ENCODE data around the gene NBPF9.
"Not testable (repeated sequence)": the region's sequence is repeated elsewhere in the genome, so short reads cannot be mapped to it uniquely, and the experiment has no call there.

Gene NBPF9, protein sequence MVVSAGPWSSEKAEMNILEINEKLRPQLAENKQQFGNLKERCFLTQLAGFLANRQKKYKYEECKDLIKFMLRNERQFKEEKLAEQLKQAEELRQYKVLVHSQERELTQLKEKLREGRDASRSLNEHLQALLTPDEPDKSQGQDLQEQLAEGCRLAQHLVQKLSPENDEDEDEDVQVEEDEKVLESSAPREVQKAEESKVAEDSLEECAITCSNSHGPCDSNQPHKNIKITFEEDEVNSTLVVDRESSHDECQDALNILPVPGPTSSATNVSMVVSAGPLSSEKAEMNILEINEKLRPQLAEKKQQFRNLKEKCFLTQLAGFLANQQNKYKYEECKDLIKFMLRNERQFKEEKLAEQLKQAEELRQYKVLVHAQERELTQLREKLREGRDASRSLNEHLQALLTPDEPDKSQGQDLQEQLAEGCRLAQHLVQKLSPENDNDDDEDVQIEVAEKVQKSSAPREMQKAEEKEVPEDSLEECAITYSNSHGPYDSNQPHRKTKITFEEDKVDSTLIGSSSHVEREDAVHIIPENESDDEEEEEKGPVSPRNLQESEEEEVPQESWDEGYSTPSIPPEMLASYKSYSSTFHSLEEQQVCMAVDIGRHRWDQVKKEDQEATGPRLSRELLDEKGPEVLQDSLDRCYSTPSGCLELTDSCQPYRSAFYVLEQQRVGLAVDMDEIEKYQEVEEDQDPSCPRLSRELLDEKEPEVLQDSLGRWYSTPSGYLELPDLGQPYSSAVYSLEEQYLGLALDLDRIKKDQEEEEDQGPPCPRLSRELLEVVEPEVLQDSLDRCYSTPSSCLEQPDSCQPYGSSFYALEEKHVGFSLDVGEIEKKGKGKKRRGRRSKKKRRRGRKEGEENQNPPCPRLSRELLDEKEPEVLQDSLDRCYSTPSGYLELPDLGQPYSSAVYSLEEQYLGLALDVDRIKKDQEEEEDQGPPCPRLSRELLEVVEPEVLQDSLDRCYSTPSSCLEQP (N-terminal part only)

DNA sequence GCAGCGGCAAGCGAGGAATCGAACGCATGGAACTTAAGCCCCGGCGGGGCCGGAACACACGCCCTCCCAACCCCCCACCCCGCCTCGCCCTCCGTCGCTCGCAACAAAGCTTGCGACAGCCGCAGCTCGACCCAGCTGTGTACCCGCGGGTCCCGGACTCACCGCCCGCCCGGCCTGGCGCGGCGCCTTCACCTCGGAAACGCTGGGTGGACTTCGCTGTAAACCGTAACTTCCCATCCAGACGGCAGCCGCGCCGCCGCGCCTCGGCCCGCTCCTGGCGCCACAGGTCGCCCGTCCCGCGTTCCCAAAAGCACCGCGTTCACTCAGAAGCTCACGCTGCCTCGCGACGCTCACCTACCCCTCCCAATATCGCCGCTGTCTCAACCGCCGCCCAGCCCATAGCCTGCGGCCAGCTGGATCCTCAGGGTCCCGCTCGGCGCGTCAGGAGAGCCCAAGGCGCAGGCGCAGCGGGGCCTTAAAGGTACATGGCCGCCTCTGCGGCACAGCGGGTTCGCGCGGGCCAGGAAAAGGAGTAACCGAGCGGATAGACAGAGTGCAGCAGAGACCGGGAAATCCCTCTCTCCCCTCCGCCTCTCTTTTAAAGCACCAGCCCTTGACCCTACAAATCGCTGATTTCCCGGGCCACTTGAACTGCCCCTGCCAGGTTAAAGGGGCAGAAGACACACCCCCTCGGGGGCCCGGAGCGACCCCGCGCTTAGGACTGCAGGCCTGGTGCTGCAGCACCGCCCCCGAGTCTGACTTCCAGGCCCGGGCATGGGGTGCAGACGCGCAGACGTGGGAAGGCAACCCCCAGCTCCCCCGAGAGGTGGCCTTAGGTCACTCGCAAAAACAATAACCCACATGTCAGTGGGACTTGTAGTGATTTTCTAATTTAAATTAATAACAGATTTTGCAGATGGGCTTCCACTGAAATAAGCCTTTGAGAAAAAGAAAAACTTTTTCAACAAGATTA lies at the start of gene NBPF9:
Gene NBPF9 (minus strand): TSS at position 443 of the 973 bp plus-strand sequence. CDS start 21,412 bp downstream, outside the sequence.
- DNase-seq = not testable (repeated sequence)

DNA sequence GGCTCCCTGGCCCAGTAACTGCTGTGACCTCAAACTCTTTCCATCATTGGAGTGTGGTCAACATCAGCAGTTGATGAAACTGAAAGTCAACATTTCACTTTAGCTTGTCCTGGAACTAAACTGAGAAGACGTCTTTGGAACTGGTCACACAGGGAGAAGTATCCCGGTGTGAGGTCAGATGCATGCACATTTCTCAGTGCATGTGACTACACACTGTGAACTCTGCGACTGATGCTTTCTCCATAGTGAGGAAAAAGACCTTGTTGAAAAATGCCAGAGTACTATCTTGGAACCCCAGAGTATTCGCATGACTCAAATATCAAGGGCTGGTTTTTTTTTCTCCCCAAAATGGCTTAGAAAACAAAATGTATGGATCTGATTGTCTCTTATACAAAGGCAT lies 46.6 kb upstream of the NBPF9 start:
- DNase-seq = not testable (repeated sequence)

DNA sequence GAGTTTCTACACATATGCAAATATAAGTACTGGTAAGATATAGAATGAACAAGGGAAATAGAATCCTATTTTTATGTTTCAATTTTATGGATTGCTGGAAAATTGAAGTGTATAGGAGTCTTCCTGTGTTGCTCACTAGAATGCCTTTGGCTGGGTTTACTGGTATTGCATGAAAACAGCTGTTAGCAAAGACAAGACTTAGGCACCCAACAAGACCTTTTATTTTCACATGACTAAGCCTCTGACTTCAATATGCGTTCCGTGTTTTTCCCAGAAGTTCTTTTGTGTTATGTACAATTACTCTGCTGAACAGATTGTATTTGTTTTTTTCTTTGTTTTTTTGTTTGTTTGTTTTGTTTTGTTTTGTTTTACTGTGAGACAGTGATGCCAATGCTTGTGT lies 34.2 kb upstream of the NBPF9 start:
- not testable (repeated sequence) for DNase-seq

DNA sequence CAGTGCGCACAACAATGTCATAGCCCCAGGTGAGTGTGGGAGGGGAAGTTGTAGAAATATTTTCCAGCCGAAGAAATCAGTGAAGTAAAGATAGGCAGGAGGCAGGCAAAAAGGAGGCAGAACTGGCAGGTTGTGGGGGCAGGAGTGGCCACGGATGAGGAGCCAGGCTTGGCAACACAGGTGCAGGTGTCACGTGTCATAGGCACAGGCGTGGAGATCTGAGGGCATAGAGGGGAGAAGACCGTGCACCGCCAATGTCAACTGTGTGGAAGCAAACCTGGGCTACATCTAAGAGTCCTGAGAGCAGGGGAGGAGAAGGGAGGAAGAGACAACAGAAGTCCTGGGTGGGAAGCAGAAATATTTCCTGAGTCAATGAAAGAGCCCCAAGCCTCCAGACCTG lies 27.6 kb upstream of the NBPF9 start:
- not testable (repeated sequence) for DNase-seq

DNA sequence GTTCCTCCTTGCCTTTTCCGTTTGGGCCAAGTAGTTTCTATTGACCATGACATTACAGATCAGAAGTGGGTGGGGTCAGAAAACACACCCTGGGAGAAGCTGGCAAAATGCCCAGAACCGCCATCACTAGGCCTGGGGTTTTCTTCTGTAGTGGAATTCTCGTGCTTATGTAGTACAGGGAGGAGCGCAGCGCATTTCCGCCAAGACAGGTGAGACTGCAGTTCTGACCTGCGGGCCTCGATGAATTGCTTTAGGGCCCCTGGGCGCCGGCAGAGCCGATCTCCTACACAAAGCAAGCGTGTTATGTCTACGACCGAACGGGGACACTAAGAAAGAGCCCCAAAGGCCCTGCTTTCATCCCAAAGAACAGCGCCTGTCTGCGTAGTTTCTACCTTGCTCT lies 25.9 kb upstream of the NBPF9 start:
- not testable (repeated sequence) for DNase-seq

DNA sequence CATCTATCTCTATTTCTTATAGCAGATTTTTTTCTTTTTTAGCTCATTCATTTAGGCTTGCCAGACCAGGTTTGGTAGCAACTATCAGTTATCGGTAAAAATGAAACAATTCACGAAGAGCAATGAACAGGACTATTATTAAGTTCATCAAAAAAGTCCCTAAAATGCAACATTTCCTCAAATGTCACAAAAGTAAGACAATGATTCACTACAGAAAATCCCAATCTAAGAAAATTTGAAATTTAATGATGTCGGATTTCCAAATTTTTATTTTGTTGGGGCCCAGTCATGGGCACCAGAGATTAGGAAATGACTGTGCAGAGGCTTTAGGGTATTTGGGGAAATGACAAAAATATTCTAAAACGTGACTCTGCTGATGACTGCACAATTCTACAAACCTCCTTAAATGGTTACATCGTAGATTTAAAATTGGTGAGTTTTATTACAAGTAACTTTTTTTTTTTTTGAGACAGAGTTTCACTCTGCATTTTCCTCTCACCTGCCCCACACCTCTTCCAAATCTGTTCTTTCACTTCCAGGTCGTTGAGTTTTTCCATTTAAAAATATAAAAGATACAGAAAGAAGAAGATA lies 23.3 kb upstream of the NBPF9 start:
- DNase-seq = not testable (repeated sequence)

DNA sequence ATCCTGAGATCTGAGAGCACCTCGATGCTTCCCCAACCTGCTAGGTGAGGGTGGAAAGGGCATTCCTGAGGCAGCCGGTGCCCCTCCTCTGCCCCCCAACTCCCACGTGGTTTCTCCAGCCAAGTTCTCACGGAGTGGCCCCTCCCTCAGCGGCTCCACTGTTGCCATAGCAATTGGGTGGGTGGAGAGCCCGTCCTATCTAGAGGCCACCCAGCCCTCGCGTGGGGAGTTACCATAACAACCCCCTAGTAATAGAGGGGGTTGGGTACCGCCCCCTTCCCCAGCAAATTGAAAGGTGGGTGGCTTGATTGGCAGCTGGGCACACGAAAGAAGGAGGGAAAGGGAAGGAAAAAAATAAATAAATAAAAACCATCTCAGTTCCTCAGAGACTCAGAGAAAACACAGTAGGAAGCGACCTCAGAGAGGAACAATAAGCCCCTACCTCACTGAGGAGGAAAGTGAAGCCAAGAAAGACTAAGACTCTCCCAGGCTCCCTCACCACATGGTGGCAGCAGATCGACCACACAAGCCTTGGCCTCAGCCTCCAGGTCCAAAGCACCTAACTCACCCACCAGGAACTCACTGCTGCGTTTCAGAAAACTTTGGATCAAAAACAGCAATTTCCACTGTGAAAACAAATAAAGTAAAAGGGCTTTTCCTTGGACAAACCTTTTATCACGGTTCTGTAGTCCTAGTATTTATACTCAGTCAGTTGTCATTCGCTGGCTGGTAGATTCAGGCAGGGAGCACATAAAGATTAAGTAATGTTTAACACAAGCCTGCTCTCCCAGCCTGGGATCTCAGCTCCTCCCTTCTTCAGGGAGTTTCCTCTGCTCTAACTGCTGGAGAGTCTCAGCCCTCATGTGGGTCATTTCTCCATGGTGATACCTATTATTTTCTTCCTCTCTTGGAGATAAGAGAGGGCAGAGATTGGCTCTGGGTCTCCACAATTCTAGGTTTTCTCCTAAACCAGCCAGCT lies 20.9 kb upstream of the NBPF9 start:
- not testable (repeated sequence) for DNase-seq

DNA sequence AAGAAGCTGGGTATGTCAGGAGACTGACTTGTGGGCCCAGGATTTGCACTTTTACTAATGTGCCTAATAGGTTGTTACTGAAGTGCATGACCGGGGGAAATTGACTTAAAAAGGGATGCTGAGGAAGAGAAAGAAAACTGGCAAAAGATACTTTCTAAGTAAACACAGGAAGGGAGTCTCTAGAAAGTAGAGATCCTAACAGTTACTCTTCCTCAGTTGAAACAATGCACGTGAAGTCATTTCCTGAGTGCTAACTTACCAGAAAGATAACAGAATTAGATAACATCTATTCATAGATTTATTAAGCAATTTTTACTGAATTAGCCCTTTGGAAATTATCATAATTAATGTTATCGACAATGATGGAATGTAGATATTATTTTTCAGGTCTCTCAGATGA lies 9.5 kb upstream of the NBPF9 start:
- not testable (repeated sequence) for DNase-seq

DNA sequence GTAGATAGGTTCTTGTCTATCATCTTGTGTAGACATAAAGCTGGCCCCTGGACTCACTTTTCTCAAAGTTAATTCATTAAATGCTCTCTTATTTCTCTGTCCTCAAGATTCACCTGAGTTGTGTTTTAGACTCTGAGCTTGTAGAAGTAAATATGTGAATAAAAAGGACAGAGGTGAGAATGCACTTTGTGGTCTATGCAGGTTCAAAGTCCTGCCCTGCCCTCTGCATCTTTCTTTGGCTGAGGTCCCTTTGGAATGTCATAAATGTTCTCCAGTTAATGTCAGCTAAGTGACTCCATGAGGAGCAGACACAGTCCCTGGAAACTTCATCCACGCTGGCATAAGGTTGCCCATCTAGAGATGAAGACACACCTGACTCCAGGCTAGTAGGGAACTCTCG lies 7.0 kb upstream of the NBPF9 start:
- DNase-seq = not testable (repeated sequence)

DNA sequence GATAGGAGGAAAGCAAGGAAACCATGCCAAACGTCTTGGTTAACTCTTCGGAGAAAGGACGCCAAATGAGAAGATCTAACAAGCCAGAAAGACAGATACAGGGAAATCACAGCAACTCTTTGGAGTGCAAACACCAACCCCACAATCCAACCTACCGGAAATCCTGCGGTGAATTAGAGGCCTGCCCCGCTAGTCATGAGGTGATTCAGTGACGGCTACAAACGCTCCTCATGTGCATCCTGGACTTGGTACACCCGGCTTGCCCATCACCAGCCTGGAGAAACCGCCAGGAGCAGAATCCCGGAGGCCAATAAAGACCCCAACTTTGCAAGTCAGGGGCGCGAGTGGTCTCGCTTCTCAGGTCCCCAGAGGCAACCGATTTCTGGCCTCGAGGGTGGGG lies 777 bp downstream of the NBPF9 start:
- DNase-seq = not testable (repeated sequence)

DNA sequence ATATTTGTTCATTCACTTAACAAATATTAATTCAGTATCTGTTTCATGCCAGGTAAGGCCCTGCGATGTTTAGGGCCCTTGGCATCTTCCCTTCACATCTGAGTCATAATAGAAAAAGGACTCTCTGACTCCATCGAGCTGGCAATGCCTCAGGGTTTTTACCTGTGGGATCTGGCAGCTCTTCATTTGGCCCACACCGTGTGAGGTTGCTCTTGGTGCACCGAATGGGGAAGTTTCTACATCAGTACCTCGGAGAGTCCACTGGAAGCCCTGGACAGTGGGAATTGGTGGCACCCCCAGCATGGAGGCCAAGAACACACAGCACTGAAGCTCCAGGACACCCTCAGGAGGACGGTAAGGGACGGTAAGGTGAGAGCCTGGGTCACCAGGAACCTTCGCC lies 5.1 kb downstream of the NBPF9 start:
- not testable (repeated sequence) for DNase-seq

DNA sequence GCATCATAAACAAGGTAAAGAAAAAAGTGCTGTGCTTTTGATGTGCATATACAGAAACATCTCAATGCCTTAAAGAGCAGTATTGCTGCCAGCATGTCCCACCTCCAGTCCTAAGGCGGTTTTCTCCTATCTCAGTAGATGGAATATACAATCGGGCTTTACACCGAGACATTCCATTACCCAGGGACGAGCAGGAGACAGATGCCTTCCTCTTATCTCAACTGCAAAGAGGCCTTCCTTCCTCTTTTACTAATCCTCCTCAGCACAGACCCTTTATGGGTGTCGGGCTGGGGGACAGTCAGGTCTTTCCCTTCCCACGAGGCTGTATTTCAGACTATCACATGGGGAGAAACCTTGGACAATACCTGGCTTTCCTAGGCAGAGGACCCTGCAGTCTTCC lies 10.2 kb downstream of the NBPF9 start:
- DNase-seq = not testable (repeated sequence)

DNA sequence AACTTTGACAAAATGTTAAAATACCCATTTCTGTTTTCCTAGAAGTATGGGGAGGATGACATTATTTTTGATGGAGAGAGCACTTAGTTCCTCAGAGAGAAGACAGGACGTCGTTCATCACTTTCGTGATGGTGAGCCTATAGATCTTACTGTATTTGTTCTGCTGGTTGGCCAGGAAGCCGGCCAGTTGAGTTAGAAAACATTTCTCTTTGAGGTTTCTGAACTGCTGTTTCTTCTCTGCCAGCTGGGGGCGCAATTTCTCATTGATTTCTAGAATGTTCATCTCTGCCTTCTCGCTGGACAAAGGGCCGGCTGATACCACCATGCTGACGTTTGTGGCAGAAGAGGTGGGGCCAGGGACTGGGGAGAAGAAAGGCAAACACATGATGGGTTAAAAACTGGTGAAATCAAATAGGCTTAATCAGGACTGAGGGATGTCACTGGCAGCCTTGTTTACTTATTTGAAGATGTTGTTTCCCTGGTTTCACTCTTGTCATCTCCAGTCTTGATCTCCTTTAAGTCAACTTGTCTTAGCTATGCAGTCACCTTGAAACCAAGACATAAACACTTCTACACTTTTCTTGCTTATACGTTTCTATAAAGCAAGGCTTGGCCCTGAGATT lies 27.7 kb downstream of the NBPF9 start:
- not testable (repeated sequence) for DNase-seq

DNA sequence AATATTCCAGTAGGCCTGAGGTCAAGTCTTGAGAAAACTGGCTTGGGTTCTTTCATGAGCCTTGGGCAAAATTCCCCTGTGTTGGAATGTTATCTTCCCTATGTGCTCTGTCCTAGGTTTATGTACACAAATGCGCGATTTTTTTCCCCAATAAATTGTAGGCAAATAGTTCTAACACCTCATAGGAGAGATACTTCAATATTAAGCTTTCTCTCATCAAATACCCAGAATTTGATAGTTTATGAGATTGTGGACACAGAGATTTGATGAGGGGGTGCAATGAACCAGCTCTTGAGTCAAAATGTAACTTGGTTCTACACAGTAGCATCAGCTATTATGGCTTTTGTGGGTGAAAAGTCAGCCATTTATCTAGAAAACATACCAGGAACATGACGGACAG lies 38.7 kb downstream of the NBPF9 start:
- DNase-seq = not testable (repeated sequence)

DNA sequence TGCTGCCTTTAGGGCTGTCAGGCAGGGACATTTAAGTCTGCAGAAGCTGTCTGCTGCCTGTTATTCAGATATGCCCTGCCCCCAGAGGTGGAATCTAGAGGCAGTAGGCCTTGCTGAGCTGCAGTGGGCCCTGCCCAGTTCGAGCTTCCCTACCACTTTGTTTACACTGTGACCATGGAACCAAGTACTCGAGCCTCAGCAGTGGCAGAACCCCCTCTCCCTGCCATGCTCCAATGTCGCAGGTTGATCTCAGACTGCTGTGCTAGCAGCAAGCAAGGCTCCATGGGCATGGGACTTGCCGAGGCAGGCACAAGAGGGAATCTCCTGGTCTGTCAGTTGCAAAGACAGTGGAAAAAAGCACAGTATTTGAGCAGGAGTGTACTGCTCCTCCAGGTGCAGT lies 60.3 kb downstream of the NBPF9 start:
- DNase-seq = not testable (repeated sequence)

DNA sequence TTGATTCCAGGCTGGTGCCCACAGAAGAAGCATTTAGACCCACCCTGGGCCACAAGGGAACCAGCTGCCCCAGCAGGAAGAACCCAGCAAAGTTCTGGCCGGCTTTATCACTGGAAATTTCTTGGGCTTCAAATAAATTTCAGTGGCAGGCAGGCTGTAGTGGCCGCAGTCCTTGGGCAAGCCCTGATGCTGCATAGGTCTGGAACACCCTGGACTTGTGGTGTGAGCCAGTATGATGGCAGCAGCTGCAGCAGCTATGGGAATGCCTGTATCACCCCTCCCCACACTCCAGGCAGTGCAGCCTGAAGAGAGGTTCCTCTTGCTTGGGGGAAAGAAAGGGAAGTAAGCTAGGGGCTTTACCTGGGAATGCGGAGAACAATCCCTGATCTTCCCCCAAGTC lies 69.4 kb downstream of the NBPF9 start:
- not testable (repeated sequence) for DNase-seq

DNA sequence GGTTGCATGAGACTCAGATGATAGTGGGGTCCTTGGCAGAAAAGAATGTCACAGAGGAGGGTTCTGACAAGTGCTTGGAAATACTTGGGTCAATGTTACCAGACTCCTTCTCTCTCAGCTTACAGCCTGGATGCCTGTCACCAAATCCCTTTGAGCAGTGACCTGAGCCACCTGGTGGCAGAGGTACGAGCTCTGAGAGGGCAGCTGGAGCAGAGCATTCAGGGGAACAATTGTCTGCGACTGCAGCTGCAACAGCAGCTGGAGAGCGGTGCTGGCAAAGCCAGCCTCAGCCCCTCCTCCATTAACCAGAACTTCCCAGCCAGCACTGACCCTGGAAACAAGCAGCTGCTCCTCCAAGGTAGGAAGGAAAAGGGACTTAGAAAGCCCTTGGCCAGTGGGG lies 79.0 kb downstream of the NBPF9 start:
- DNase-seq = not testable (repeated sequence)

DNA sequence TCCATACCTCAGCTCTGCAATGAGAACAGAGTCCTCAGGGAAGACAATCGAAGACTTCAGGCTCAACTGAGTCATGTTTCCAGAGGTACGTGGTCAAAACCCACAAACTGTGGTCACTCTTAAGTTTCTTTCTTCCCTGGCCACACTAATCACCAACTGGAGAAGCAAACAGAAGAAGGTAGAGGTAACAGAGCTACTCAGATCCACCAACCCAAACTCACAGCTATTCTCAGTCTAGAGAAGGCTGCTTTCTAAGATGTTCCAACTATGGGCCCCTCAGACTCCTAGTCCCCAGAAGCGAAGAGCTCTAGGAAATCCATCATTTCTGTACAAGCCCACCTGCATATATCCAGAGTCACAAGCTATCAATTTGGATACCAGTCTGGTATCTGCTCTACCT lies 84.8 kb downstream of the NBPF9 start:
- DNase-seq = not testable (repeated sequence)

DNA sequence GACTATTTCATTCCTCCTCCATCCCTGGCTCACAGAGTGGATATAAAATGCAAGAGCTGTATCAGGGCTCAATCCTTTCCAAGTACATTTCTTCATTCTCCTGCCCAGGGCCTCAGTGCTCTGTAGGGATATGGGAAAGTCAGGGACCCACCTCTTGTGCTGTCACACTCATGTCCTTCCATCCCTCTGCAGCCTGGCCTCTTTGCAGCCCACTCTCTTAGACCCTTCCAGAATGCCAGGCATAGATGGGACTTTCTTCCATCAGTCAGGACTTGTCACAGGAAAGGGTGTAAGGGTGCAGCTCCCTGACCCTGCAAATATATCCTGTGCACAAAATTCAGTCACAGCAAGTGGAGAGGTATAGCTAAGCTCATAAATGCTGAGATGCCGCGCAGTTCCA lies 86.7 kb downstream of the NBPF9 start:
- DNase-seq = not testable (repeated sequence)

DNA sequence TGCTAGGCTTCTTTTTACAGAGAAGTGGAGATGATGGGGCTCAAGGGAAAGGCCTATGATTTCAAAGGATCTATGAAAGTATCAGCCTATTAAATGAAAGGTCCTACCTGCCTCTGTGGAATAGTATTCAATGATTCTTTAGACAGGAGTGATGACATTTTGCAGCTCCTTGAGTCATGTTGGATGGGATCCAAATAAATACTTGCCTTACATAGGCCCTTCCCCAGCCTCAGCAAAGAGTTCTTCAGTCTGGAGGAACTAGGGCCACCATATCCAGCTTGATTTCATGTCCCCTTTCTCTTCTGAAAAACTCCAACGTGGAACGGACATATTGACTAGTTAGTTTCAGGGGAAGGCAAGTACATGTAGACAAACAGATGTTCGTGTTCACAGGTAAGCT lies 87.8 kb downstream of the NBPF9 start:
- DNase-seq = not testable (repeated sequence)

All from NCI-H446 treated with DMSO at 0.1 percent for 48 hours (cell line).